Measurements from ENCODE around the gene RPTOR. TPM values are rescaled to one million over a fixed set of nuclear protein-coding genes. Genes with fewer than 3 reads are reported as not detected.

RPTOR gene
- total and polyA plus RNA-seq, 10 of the 15 experiments (the other 5 are each of a cell fraction or from before 2014, with no cell fraction given): 0.18 to 32.1 (median 7.8) TPM

- TF ChIP-seq, protein P1, sequence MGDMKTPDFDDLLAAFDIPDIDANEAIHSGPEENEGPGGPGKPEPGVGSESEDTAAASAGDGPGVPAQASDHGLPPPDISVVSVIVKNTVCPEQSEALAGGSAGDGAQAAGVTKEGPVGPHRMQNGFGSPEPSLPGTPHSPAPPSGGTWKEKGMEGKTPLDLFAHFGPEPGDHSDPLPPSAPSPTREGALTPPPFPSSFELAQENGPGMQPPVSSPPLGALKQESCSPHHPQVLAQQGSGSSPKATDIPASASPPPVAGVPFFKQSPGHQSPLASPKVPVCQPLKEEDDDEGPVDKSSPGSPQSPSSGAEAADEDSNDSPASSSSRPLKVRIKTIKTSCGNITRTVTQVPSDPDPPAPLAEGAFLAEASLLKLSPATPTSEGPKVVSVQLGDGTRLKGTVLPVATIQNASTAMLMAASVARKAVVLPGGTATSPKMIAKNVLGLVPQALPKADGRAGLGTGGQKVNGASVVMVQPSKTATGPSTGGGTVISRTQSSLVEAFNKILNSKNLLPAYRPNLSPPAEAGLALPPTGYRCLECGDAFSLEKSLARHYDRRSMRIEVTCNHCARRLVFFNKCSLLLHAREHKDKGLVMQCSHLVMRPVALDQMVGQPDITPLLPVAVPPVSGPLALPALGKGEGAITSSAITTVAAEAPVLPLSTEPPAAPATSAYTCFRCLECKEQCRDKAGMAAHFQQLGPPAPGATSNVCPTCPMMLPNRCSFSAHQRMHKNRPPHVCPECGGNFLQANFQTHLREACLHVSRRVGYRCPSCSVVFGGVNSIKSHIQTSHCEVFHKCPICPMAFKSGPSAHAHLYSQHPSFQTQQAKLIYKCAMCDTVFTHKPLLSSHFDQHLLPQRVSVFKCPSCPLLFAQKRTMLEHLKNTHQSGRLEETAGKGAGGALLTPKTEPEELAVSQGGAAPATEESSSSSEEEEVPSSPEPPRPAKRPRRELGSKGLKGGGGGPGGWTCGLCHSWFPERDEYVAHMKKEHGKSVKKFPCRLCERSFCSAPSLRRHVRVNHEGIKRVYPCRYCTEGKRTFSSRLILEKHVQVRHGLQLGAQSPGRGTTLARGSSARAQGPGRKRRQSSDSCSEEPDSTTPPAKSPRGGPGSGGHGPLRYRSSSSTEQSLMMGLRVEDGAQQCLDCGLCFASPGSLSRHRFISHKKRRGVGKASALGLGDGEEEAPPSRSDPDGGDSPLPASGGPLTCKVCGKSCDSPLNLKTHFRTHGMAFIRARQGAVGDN (IDR thresholded peaks at IDR 0.05): no peak
- TF ChIP-seq CBX3 (IDR thresholded peaks at IDR 0.05; ENCODE audit: borderline replicate concordance, low read depth): no peak
Observed at GRCh38 chr17:80829166-80829813, 284.7 kb downstream of the RPTOR start (continued).

- DNase-seq (ENCODE audit: low read depth, low spot score): no peak
- H3K27ac ChIP-seq (ENCODE audit: control insufficient read depth, insufficient read depth): no peak overlapping the region
- peaks cover 0 to 8% of the 10 kb centered on the region in 2 experiments; a peak in 2 of 4 replicates for H3K36me3 ChIP-seq (ENCODE audit: control insufficient read depth in 2 of 2, insufficient read depth in 2 of 2, low read length in 1 of 2)
- ChIA-PET CTCF (interaction anchor here (1.6 kb wide), 1 partner anchor 93 kb away, joined by 3 read pairs; no protein-coding TSS in a partner anchor), SMC1A (ENCODE audit: uncharacterized antibody, unreplicated experiment) (no interaction called here), RAD21 (ENCODE audit: unreplicated experiment) (no interaction called here), POLR2A (interaction anchor here (0.7 kb wide), 1 partner anchor 57 kb away, joined by 3 read pairs; no protein-coding TSS in a partner anchor)
- H3K27me3 ChIP-seq (replicated peaks in 1 of 2; ENCODE audit: control insufficient read depth in 2 of 2, insufficient read depth in 2 of 2, low read length in 1 of 2): no peaks in the 10 kb centered on the region
- H3K4me2 ChIP-seq (ENCODE audit: control insufficient read depth, insufficient read depth): no peak overlapping the region
- ATAC-seq: no peak
- H3K9me3 ChIP-seq (replicated peaks; ENCODE audit: control insufficient read depth, insufficient read depth, low read length): no peaks in the 10 kb centered on the region
- in situ Hi-C loops (cut with MboI) (no loop called here), intact Hi-C loops (cut with micrococcal nuclease; ENCODE audit: unreplicated experiment) (loop anchor here (5.0 kb wide), 1 partner anchor 38 kb away; no protein-coding TSS in a partner anchor)
- H3K9ac ChIP-seq (ENCODE audit: control insufficient read depth, insufficient read depth, low read length): no peak overlapping the region
- no peaks in the 10 kb centered on the region for H4K20me1 ChIP-seq (ENCODE audit: control insufficient read depth, insufficient read depth)
- 98% methylated on average over 25 of the region's 27 CpGs for WGBS (ENCODE audit: insufficient coverage, insufficient replicate concordance, low lambda C conversion rate, missing lambda C conversion rate)
- TF ChIP-seq CHD2 (IDR thresholded peaks at IDR 0.05; ENCODE audit: borderline replicate concordance, low read depth, low read length) (no peak), GATAD2B (conservative IDR thresholded peaks at IDR 0.05; ENCODE audit: low read depth) (no peak), ESRRA (IDR thresholded peaks at IDR 0.05; ENCODE audit: low read length) (no peak)
- TF ChIP-seq, protein P2, sequence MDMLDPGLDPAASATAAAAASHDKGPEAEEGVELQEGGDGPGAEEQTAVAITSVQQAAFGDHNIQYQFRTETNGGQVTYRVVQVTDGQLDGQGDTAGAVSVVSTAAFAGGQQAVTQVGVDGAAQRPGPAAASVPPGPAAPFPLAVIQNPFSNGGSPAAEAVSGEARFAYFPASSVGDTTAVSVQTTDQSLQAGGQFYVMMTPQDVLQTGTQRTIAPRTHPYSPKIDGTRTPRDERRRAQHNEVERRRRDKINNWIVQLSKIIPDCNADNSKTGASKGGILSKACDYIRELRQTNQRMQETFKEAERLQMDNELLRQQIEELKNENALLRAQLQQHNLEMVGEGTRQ (IDR thresholded peaks at IDR 0.05; ENCODE audit: borderline replicate concordance, low read depth, low read length): no peak
- no peak overlapping the region for H2AFZ ChIP-seq (ENCODE audit: control insufficient read depth, low read depth, low read length)
- H3K4me1 ChIP-seq (ENCODE audit: control insufficient read depth, insufficient read depth, low read length): peaks cover 22% of the 10 kb centered on the region
- BruUV-seq (replicated peaks): no TSS peak
- no peaks in the 10 kb centered on the region for H3K79me2 ChIP-seq (ENCODE audit: control insufficient read depth, insufficient read depth, low read length)
- H3K4me3 ChIP-seq: no peak overlapping the region
- FAIRE-seq: no peak
Observed at GRCh38 chr17:80830020-80830780, 285.6 kb downstream of the RPTOR start.
